Activated naive CD8-positive, alpha-beta T cell (primary cell): ENCODE data around the gene HS3ST4.

Source experiments
- H3K27ac Mint-ChIP-seq: one replicate; pipeline ENCODE4 v1.8.0; 2021; ENCODE audit warnings: mixed read lengths
- H3K27me3 Mint-ChIP-seq: one replicate; pipeline ENCODE4 v1.8.0; 2021; ENCODE audit warnings: mixed read lengths
- H3K36me3 Mint-ChIP-seq: one replicate; pipeline ENCODE4 v1.8.0; 2021; ENCODE audit warnings: mixed read lengths
- H3K4me1 Mint-ChIP-seq: one replicate; pipeline ENCODE4 v1.8.0; 2021; ENCODE audit warnings: low read depth, mixed read lengths
- H3K4me3 Mint-ChIP-seq: one replicate; pipeline ENCODE4 v1.8.0; 2021; ENCODE audit warnings: mild to moderate bottlenecking, mixed read lengths
- H3K9me3 Mint-ChIP-seq: one replicate; pipeline ENCODE4 v1.8.0; 2021; ENCODE audit warnings: low read depth, mixed read lengths

HS3ST4 gene

DNA sequence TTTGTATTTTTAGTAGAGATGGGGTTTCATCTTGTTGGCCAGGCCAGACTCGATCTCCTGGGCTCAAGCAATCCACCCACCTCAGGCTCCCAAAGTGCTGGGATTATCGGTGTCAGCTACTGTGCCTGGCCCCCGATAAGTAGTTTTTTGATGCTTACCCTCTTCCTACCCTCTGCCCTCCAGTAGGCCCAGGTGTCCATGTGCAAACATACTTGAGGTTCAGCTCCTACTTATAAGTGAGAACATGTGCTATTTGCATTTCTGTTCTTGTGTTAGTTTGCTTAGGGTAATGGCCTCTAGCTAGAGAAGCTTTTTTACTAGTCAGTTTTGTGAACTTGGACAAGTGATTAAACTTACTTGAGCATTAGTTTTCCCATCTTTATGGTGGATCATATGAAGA is 136.8 kb downstream of the HS3ST4 start:
- no peaks in the 10 kb centered on the region for H3K9me3 Mint-ChIP-seq
- H3K27me3 Mint-ChIP-seq = peaks cover 24% of the 10 kb centered on the region
- H3K4me3 Mint-ChIP-seq = no peak overlapping the region
- no peak overlapping the region for H3K27ac Mint-ChIP-seq
- H3K4me1 Mint-ChIP-seq = no peaks in the 10 kb centered on the region
- no peaks in the 10 kb centered on the region for H3K36me3 Mint-ChIP-seq

DNA sequence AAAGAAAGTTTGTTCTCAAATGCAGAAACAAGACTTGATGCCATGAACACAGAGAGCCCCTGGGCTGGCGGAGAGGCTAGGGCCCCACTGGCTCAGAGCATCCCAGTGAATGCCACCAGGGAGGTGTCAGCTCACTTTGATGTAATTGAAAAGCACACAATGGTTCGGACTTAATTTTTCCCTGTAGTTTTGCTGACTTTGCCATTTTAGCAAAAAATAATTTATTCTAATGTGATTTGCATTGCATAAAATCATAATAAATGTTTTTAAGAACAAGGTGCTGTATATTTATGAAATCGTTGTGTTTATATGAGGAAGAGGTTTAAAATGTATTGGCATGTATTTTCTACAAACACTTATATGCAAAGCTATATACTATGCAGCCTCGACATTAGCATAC is 140.5 kb downstream of the HS3ST4 start:
- H3K36me3 Mint-ChIP-seq = no peaks in the 10 kb centered on the region
- H3K4me3 Mint-ChIP-seq = no peak overlapping the region
- H3K27ac Mint-ChIP-seq = no peak overlapping the region
- peaks cover 23% of the 10 kb centered on the region for H3K27me3 Mint-ChIP-seq
- no peaks in the 10 kb centered on the region for H3K4me1 Mint-ChIP-seq
- H3K9me3 Mint-ChIP-seq = no peaks in the 10 kb centered on the region

GRCh38 chr16:25834101-25834500 is 142.3 kb downstream of the HS3ST4 start:
- H3K9me3 Mint-ChIP-seq = no peaks in the 10 kb centered on the region
- no peaks in the 10 kb centered on the region for H3K4me1 Mint-ChIP-seq
- H3K4me3 Mint-ChIP-seq = no peak overlapping the region
- H3K27ac Mint-ChIP-seq = no peak overlapping the region
- H3K27me3 Mint-ChIP-seq = peaks cover 28% of the 10 kb centered on the region
- no peaks in the 10 kb centered on the region for H3K36me3 Mint-ChIP-seq

DNA sequence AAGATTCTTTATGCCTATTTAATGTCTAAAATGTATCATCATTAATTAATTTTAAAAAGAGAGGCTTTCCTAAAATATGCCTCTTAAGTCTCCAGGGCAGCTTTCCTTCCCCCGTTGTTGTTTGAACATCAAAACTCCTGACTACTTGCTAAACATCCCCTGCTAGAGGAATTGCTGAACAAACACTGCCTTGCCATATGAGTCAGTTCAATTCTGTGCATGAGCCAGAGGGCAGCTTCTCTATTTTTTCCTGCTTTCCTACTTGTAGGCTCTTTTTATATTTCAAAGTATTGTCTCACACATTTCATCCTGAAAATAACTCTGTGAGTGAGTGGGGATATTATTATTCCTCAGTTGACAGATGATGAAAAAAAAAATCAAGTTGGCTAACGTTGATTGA is 143.4 kb downstream of the HS3ST4 start:
- Mint-ChIP-seq H3K27me3 (peaks cover 24% of the 10 kb centered on the region), H3K27ac (no peak overlapping the region), H3K9me3 (no peaks in the 10 kb centered on the region), H3K4me1 (no peaks in the 10 kb centered on the region), H3K4me3 (no peak overlapping the region), H3K36me3 (no peaks in the 10 kb centered on the region)

- no peak overlapping the region for H3K4me3 Mint-ChIP-seq
Measured at GRCh38 chr16:25838724-25839186, 147.0 kb downstream of the HS3ST4 start.

DNA sequence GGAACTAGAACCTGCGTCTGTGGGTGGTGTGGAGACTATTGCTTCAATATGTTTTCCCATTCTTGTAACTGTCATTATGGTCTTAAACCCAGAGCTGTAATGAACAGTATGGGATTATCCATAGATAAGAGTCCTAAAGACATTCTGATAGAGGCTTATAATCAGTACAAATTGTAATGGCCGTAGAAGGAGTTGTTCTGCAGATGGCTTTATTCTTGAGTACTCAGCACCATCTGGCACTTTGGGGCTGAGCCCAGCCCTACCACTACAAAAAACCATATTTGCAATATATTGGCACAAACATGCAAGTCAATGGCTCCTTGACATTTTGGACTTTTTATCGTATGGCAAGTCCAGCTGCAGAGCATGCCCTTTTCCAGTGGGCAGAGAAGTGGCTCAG is 150.0 kb downstream of the HS3ST4 start:
- Mint-ChIP-seq H3K27me3 (peaks cover 16% of the 10 kb centered on the region), H3K36me3 (no peaks in the 10 kb centered on the region), H3K27ac (no peak overlapping the region), H3K4me1 (no peaks in the 10 kb centered on the region), H3K4me3 (no peak overlapping the region), H3K9me3 (no peaks in the 10 kb centered on the region)

More at GRCh38 chr16:25838724-25839186, 147.0 kb downstream of the HS3ST4 start:
- Mint-ChIP-seq H3K27me3 (peaks cover 14% of the 10 kb centered on the region), H3K4me1 (no peaks in the 10 kb centered on the region), H3K9me3 (no peaks in the 10 kb centered on the region), H3K27ac (no peak overlapping the region), H3K36me3 (no peaks in the 10 kb centered on the region)

GRCh38 chr16:25845901-25846300 is 154.1 kb downstream of the HS3ST4 start:
- Mint-ChIP-seq H3K4me3 (no peak overlapping the region), H3K4me1 (no peaks in the 10 kb centered on the region), H3K27ac (no peak overlapping the region), H3K27me3 (peaks cover 14% of the 10 kb centered on the region), H3K9me3 (no peaks in the 10 kb centered on the region), H3K36me3 (no peaks in the 10 kb centered on the region)

- no peak overlapping the region for H3K4me3 Mint-ChIP-seq
- peaks cover 20% of the 10 kb centered on the region for H3K27me3 Mint-ChIP-seq
- H3K9me3 Mint-ChIP-seq = peaks cover 3% of the 10 kb centered on the region
- H3K36me3 Mint-ChIP-seq = no peaks in the 10 kb centered on the region
- H3K4me1 Mint-ChIP-seq = no peaks in the 10 kb centered on the region
- H3K27ac Mint-ChIP-seq = no peak overlapping the region
Measured at GRCh38 chr16:25854141-25854540, 162.4 kb downstream of the HS3ST4 start.

- Mint-ChIP-seq H3K4me1 (no peaks in the 10 kb centered on the region), H3K9me3 (peaks cover 3% of the 10 kb centered on the region), H3K27me3 (peaks cover 20% of the 10 kb centered on the region), H3K4me3 (no peak overlapping the region), H3K36me3 (no peaks in the 10 kb centered on the region), H3K27ac (no peak overlapping the region)
Measured at GRCh38 chr16:25855063-25855462, 163.3 kb downstream of the HS3ST4 start.

- Mint-ChIP-seq H3K27ac (no peak overlapping the region), H3K9me3 (peaks cover 3% of the 10 kb centered on the region), H3K36me3 (no peaks in the 10 kb centered on the region), H3K4me3 (no peak overlapping the region), H3K27me3 (peaks cover 17% of the 10 kb centered on the region), H3K4me1 (no peaks in the 10 kb centered on the region)
Measured at GRCh38 chr16:25855818-25856217, 164.1 kb downstream of the HS3ST4 start.

DNA sequence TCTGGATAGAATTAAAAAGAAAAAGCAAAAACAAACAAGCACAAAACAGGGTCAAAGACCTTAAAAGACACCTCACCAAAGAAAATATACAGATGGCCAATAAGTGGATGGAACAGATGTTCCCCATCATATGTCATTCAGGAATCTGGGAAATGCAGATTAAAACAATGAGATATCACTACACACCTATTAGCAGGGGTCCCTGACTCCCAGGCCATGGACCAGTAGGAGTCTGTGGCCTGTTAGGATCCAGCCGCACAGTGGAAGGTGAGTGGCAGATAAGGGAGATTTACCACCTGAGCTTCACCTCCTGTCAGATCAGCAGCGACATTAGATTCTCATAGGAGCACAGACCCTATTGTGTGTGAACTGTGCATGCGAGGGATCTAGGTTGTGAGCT is 167.9 kb downstream of the HS3ST4 start:
- Mint-ChIP-seq H3K4me3 (no peak overlapping the region), H3K36me3 (no peaks in the 10 kb centered on the region), H3K27ac (no peak overlapping the region), H3K9me3 (peaks cover 3% of the 10 kb centered on the region), H3K4me1 (no peaks in the 10 kb centered on the region), H3K27me3 (peaks cover 16% of the 10 kb centered on the region)

GRCh38 chr16:25867041-25867440 is 175.3 kb downstream of the HS3ST4 start:
- Mint-ChIP-seq H3K27me3 (peaks cover 15% of the 10 kb centered on the region), H3K36me3 (no peaks in the 10 kb centered on the region), H3K4me1 (no peaks in the 10 kb centered on the region)

GRCh38 chr16:25868106-25868505 is 176.3 kb downstream of the HS3ST4 start:
- H3K4me3 Mint-ChIP-seq = no peak overlapping the region
- H3K27ac Mint-ChIP-seq = no peak overlapping the region
- H3K4me1 Mint-ChIP-seq = no peaks in the 10 kb centered on the region
- H3K27me3 Mint-ChIP-seq = peaks cover 15% of the 10 kb centered on the region
- no peaks in the 10 kb centered on the region for H3K36me3 Mint-ChIP-seq
- H3K9me3 Mint-ChIP-seq = no peaks in the 10 kb centered on the region

More at GRCh38 chr16:25867041-25867440, 175.3 kb downstream of the HS3ST4 start:
- H3K27ac Mint-ChIP-seq = no peak overlapping the region
- no peak overlapping the region for H3K4me3 Mint-ChIP-seq
- no peaks in the 10 kb centered on the region for H3K9me3 Mint-ChIP-seq

GRCh38 chr16:25868706-25869370 is 177.1 kb downstream of the HS3ST4 start:
- peaks cover 15% of the 10 kb centered on the region for H3K27me3 Mint-ChIP-seq
- no peaks in the 10 kb centered on the region for H3K4me1 Mint-ChIP-seq
- no peak overlapping the region for H3K27ac Mint-ChIP-seq
- no peak overlapping the region for H3K4me3 Mint-ChIP-seq
- no peaks in the 10 kb centered on the region for H3K36me3 Mint-ChIP-seq
- H3K9me3 Mint-ChIP-seq = no peaks in the 10 kb centered on the region

- H3K4me3 Mint-ChIP-seq = no peak overlapping the region
- no peaks in the 10 kb centered on the region for H3K9me3 Mint-ChIP-seq
- H3K27ac Mint-ChIP-seq = no peak overlapping the region
- H3K27me3 Mint-ChIP-seq = peaks cover 8% of the 10 kb centered on the region
- H3K4me1 Mint-ChIP-seq = no peaks in the 10 kb centered on the region
- H3K36me3 Mint-ChIP-seq = no peaks in the 10 kb centered on the region
Measured at GRCh38 chr16:25872369-25873070, 180.8 kb downstream of the HS3ST4 start.

- H3K4me3 Mint-ChIP-seq = no peak overlapping the region
- H3K27ac Mint-ChIP-seq = no peak overlapping the region
- no peaks in the 10 kb centered on the region for H3K4me1 Mint-ChIP-seq
- peaks cover 6% of the 10 kb centered on the region for H3K27me3 Mint-ChIP-seq
- H3K9me3 Mint-ChIP-seq = no peaks in the 10 kb centered on the region
- no peaks in the 10 kb centered on the region for H3K36me3 Mint-ChIP-seq
Measured at GRCh38 chr16:25874196-25874595, 182.4 kb downstream of the HS3ST4 start.
